GM12873 (cell line): ENCODE results near the gene METTL8.

Source experiments
- CTCF ChIP-seq: IDR thresholded peaks from 2 replicates; pipeline ENCODE4 v1.5.1; 2012; ENCODE audit warnings: low read depth, mild to moderate bottlenecking, moderate library complexity, low read length, control low read depth; ENCODE audit not compliant: insufficient read depth; ENCODE audit errors: missing control alignments

The METTL8 gene

GRCh38 chr2:171433763-171434012, at the start of gene METTL8:
METTL8 (minus strand) TSS chr2:171433990; CDS start chr2:171392185, 41,805 bp downstream.
- peak; percentile 73 for TF ChIP-seq CTCF

- no peak for TF ChIP-seq CTCF
Observed at GRCh38 chr2:171482877-171483276, 49.1 kb upstream of the METTL8 start.

DNA sequence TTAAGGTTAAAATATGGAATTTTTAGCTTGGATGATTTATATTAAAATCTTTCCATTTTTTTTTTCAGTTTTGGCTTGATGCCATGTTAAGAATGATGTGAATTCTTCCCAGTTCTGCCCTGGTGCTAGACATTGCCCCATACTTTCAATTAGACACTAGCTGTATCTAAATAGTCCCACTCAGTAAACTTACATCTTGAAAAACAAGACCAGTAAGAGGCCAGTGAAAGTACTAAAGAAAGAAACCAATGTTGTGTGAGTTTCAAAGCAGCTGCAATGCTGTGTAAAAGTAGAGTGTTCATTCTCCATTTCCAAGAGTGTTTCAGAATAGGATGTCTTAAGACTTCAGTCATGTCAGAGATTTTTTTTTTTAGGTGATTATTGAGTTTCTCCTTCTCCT, 48.5 kb upstream of the METTL8 start:
- TF ChIP-seq CTCF, result no peak

GRCh38 chr2:171480908-171481307, 47.1 kb upstream of the METTL8 start:
- TF ChIP-seq CTCF, result no peak

DNA sequence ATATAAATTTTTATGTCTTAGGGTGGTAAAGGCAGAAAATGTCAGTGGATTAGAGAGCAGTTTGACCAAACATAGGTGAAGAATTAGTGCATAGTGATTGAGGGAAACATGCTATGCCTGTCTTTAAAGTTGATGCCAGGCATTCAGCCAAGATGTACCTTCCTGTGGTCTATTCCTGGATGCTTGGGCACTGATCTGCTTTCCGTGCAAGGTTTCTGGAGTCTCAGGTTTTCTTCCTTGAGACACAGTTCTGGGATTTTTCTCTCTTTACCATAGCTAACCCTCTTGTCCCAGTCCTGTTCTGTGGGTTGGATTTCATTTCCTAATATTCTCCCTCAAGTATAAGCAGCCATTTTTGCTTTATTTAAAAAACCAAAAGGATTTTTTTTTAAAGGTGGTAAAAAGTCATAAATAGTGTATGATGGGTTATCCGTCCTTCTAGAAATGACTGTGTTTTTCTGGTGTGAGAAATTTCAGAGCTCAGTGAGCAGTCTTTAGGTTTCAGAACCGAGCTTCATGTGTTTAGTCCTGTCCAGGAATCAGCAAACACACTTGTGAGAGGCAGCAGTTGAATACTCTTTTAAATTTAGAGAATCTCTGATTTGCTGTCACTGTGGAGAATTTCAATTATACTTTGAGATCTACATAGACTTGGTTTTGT, 45.5 kb upstream of the METTL8 start:
- TF ChIP-seq CTCF, result no peak

- TF ChIP-seq CTCF, result no peak
Observed at GRCh38 chr2:171478345-171478744, 44.6 kb upstream of the METTL8 start.

DNA sequence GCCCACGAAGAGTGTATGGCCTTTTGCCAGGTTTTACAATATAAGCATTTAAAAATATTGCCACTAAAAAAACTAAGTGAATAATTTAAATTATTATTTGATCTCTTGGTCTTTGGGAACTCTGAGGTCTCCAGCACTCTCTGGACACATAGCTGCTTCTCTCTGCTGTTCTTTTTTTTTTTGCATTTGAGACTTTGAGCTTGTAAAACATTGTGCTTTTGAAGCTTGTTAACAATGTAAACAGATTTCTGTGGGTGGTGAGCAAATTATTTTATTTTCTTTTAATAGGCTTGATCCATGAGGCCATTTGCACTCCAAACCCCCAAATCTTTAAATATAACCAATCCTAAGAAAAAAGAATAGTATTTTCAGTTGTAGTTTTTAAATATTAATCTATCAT, 42.2 kb upstream of the METTL8 start:
- no peak for TF ChIP-seq CTCF

DNA sequence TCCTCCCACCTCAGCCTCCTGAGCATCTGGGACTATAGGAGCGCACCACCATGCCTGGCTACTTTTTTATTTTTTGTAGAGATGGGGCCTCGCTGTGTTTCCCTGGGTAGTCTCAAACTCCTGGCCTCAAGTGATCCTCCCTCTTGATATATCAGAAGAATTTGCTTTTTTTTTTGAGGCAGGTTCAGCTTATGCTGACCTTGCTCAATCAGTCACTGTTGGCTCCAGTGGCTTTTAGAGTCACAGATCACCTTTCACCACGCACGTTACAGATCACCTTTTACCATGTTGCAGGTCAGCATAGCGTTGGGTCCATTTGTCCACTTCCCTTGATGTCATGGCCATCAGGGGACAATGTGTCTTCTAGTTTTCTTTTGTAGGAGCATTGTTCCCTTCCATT, 36.3 kb upstream of the METTL8 start:
- TF ChIP-seq CTCF, result no peak
